Natural killer cell treated with Interleukin-12 subunit alpha and Interleukin-12 subunit beta and Interleukin-15 and Interleukin-18, amount 100 ng/mL, for 72 hours (primary cell): ENCODE results near the gene PDE3B. TPM values are rescaled to one million over a fixed set of nuclear protein-coding genes. Genes with fewer than 3 reads are reported as not detected.
"Not testable (repeated sequence)": the region's sequence is repeated elsewhere in the genome, so short reads cannot be mapped to it uniquely, and the experiment has no call there.

Experiments used
- ATAC-seq, 2 donors: fragments of 150-1000 bp; cut with Tn5 transposase in 1 of 2; sonication (Bioruptor Pico), chemical (Tn5 transposase) in 1 of 2; 2 replicates each; pipeline ENCODE4 v1.10.0; 2021
- DNase-seq: peaks from one replicate; pipeline ENCODE4 v3.0.0; 2022; ENCODE audit warnings: low spot score
- H3K27ac Mint-ChIP-seq, 2 donors: 1 replicate in 1 of 2; 2 replicates in 1 of 2; pipeline ENCODE4 v1.8.0; 2022; ENCODE audit warnings: mixed read lengths in 2 of 2, mild to moderate bottlenecking in 1 of 2, moderate library complexity in 1 of 2
- H3K27me3 Mint-ChIP-seq, 2 donors: 1 replicate in 1 of 2; 2 replicates in 1 of 2; pipeline ENCODE4 v1.8.0; 2022; ENCODE audit warnings: mixed read lengths in 2 of 2
- H3K36me3 Mint-ChIP-seq: one replicate; pipeline ENCODE4 v1.8.0; 2022; ENCODE audit warnings: mixed read lengths
- H3K4me1 Mint-ChIP-seq, 2 donors: 1 replicate in 1 of 2; 2 replicates in 1 of 2; pipeline ENCODE4 v1.8.0; 2022; ENCODE audit warnings: low read depth in 2 of 2, mixed read lengths in 2 of 2, mild to moderate bottlenecking in 1 of 2
- H3K4me3 Mint-ChIP-seq: one replicate; pipeline ENCODE4 v1.8.0; 2022; ENCODE audit warnings: mixed read lengths
- H3K9me3 Mint-ChIP-seq: 2 replicates; pipeline ENCODE4 v1.8.0; 2022; ENCODE audit warnings: mixed read lengths
- total RNA-seq, 2 donors: library from RNA; stranded (reverse); gene quantifications; one replicate each; pipeline ENCODE4 v1.2.3, GENCODE V29; 2022

The PDE3B gene
- total RNA-seq, 2 donors from 2014 or later, result 17.7 to 56.8 TPM

DNA sequence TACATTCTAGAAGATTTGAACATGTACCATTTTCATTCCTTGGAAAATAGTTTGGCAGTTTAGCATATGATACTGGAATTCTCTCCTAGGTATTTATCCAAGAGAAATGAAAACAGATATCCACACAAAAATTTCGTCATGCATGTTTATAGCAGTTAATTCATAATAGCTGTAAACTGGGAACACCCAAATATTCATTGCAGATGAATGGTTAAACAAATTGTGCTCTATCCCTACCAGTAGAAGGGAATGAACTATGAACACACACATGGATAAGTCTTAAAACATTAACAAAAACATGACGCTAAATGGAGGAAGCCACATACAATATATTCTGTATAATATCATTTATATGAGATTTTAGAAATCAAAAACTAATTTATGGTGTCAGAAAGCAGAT, 61.5 kb downstream of the PDE3B start:
- H3K4me1 Mint-ChIP-seq, result peaks cover 0 to 13% of the 10 kb centered on the region in 2 donors
- no peak overlapping the region for H3K4me3 Mint-ChIP-seq
- peaks cover 37% of the 10 kb centered on the region for H3K36me3 Mint-ChIP-seq
- H3K27ac Mint-ChIP-seq, result no peak overlapping the region
- H3K27me3 Mint-ChIP-seq, result peaks cover 0 to 6% of the 10 kb centered on the region in 2 donors
- no peak for ATAC-seq
- no peak for DNase-seq
- peaks cover 13% of the 10 kb centered on the region for H3K9me3 Mint-ChIP-seq

- H3K4me1 Mint-ChIP-seq, result peaks cover 12 to 16% of the 10 kb centered on the region in 2 donors
- H3K27me3 Mint-ChIP-seq, result no peaks in the 10 kb centered on the region
- peak in 1 of 2 donors; percentile 68 for ATAC-seq
- no peak for DNase-seq
- peaks cover under 1% of the 10 kb centered on the region for H3K36me3 Mint-ChIP-seq
- H3K9me3 Mint-ChIP-seq, result no peaks in the 10 kb centered on the region
- H3K4me3 Mint-ChIP-seq, result peak overlapping the region; percentile 33
- peak overlapping the region; percentile 5 to 33 for H3K27ac Mint-ChIP-seq
These were observed 70.1 kb downstream of the PDE3B start for GRCh38 chr11:14713496-14714244.

GRCh38 chr11:14715669-14716068, 72.1 kb downstream of the PDE3B start:
- not testable (repeated sequence) for H3K27me3 Mint-ChIP-seq, H3K4me3 Mint-ChIP-seq, DNase-seq, ATAC-seq, H3K27ac Mint-ChIP-seq, H3K9me3 Mint-ChIP-seq, H3K36me3 Mint-ChIP-seq
- H3K4me1 Mint-ChIP-seq, result peaks cover 12 to 16% of the 10 kb centered on the region in 2 donors

DNA sequence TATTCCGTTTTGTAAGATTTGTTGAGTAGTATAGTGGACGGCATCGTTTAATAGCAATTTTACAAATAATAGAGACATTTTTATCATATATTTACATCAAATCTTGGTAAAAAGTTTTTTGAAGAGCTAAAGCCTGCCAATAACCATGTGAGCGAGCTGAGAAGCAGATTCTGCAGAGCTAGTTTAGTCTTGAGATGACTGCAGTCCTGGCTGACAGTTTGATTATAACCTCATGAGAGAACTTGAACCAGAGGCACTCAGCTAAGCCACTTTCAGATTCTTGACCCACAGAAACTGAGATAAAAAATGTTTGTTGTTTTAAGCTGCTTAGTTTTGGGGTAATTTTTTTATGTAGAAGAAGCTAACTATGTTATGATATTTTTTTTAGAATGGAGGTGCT, 78.9 kb downstream of the PDE3B start:
- ATAC-seq (no peak), DNase-seq (no peak)
- Mint-ChIP-seq H3K4me3 (no peak overlapping the region), H3K27ac (no peak overlapping the region), H3K27me3 (peaks cover 0 to 6% of the 10 kb centered on the region in 2 donors), H3K36me3 (no peaks in the 10 kb centered on the region), H3K4me1 (peaks cover 7 to 17% of the 10 kb centered on the region in 2 donors), H3K9me3 (no peaks in the 10 kb centered on the region)

DNA sequence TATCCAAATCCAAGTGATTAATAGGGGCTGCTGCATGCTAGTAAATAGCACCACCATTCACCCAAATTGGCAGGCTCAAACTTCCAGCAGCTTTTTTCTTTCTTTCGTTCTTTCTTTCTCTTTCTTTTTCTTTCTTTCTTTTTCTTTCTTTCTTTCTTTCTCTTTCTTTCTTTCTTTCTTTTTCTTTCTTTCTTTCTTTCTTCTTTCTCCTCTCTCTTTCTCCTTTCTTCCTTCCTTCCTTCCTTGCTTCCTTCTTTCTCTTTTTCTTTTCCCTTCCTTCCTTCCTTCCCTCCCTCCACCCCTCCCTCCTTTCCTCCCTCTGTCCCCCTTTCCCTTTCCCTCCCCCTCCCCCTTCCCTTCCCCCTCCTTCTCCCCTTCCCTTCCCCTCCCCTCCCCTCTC, 81.5 kb downstream of the PDE3B start:
- H3K27me3 Mint-ChIP-seq, result peaks cover 0 to 8% of the 10 kb centered on the region in 2 donors
- no peak for DNase-seq
- H3K36me3 Mint-ChIP-seq, result no peaks in the 10 kb centered on the region
- H3K9me3 Mint-ChIP-seq, result no peaks in the 10 kb centered on the region
- no peak overlapping the region for H3K4me3 Mint-ChIP-seq
- no peak for ATAC-seq
- peaks cover 9 to 26% of the 10 kb centered on the region in 2 donors for H3K4me1 Mint-ChIP-seq
- H3K27ac Mint-ChIP-seq, result no peak overlapping the region

- Mint-ChIP-seq H3K4me1 (peaks cover 9 to 26% of the 10 kb centered on the region in 2 donors), H3K27me3 (peaks cover 0 to 9% of the 10 kb centered on the region in 2 donors), H3K36me3 (no peaks in the 10 kb centered on the region), H3K27ac (no peak overlapping the region), H3K4me3 (no peak overlapping the region), H3K9me3 (no peaks in the 10 kb centered on the region)
- ATAC-seq, result no peak
- DNase-seq, result no peak
These were observed 83.6 kb downstream of the PDE3B start for GRCh38 chr11:14727215-14727614.

DNA sequence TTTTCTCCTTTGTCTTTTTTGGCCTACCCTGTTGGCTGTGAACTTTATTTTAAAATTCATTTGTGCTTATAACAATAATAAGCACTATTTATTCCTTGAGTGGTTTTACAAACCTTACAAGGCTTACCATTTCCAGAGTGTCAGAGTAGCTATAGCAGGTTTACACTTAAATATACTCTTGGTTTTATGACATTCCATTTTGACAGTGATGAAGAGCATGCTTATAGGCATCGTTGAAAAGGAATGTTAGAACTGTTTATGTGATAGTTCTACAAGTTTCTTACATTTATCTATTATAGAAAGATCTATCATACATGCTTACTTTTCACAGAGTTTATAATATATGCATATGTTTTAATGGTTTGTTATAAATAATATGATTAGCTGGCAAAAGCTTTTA, 84.1 kb downstream of the PDE3B start:
- H3K36me3 Mint-ChIP-seq, result no peaks in the 10 kb centered on the region
- DNase-seq (no peak), ATAC-seq (no peak)
- peaks cover 0 to 9% of the 10 kb centered on the region in 2 donors for H3K27me3 Mint-ChIP-seq
- H3K4me3 Mint-ChIP-seq, result no peak overlapping the region
- no peaks in the 10 kb centered on the region for H3K9me3 Mint-ChIP-seq
- no peak overlapping the region for H3K27ac Mint-ChIP-seq
- peaks cover 9 to 26% of the 10 kb centered on the region in 2 donors for H3K4me1 Mint-ChIP-seq

DNA sequence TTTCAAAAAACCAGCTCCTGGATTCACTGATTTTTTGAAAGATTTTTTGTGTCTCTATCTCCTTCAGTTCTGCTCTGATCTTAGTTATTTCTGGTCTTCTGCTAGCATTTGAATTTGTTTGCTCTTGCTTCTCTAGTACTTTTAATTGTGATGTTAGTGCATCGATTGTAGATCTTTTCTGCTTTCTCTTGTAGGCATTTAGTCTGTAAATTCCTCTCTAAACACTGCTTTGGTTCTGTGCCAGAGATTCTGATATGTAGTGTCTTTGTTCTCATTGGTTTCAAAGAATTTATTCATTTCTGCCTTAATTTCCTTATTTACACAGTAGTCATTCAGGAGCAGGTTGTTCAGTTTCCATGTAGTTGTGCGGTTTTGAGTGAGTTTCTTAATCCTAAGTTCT, 96.9 kb downstream of the PDE3B start:
- not testable (repeated sequence) for ATAC-seq, H3K4me3 Mint-ChIP-seq, H3K27me3 Mint-ChIP-seq, DNase-seq, H3K27ac Mint-ChIP-seq, H3K9me3 Mint-ChIP-seq
- H3K4me1 Mint-ChIP-seq, result peaks cover 7 to 34% of the 10 kb centered on the region in 2 donors
- H3K36me3 Mint-ChIP-seq, result peaks cover 46% of the 10 kb centered on the region

DNA sequence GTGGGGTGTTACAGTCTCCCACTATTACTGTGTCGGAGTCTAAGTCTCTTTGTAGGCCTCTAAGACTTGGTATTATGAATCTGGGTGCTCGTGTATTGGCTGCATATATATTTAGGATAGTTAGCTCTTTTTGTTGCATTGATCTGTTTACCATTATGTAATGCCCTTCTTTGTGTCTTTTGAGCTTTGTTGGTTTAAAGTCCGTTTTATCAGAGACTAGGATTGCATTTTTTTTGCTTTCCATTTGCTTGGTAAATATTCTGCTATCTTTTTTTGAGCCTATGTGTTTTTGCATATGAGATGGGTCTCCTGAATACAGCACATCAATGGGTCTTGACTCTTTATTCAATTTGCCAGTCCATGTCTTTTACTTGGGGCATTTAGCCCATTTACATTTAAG, 97.6 kb downstream of the PDE3B start:
- Mint-ChIP-seq H3K4me1 (peaks cover 7 to 27% of the 10 kb centered on the region in 2 donors), H3K9me3 (peaks cover 2% of the 10 kb centered on the region), H3K4me3 (no peak overlapping the region), H3K27me3 (peaks cover 0 to 3% of the 10 kb centered on the region in 2 donors), H3K27ac (no peak overlapping the region), H3K36me3 (peaks cover 39% of the 10 kb centered on the region)
- ATAC-seq (no peak), DNase-seq (no peak)

- Mint-ChIP-seq H3K27me3 (peaks cover 0 to 3% of the 10 kb centered on the region in 2 donors), H3K4me3 (no peak overlapping the region), H3K36me3 (peaks cover 37% of the 10 kb centered on the region), H3K9me3 (peaks cover 2% of the 10 kb centered on the region), H3K4me1 (peaks cover 7 to 33% of the 10 kb centered on the region in 2 donors), H3K27ac (no peak overlapping the region)
- DNase-seq (no peak), ATAC-seq (no peak)
These were observed 99.4 kb downstream of the PDE3B start for GRCh38 chr11:14742849-14743559.

- not testable (repeated sequence) for H3K27ac Mint-ChIP-seq, ATAC-seq, H3K9me3 Mint-ChIP-seq, H3K4me3 Mint-ChIP-seq, H3K27me3 Mint-ChIP-seq, DNase-seq
- peaks cover 7 to 33% of the 10 kb centered on the region in 2 donors for H3K4me1 Mint-ChIP-seq
- peaks cover 31% of the 10 kb centered on the region for H3K36me3 Mint-ChIP-seq
These were observed 100.1 kb downstream of the PDE3B start for GRCh38 chr11:14743667-14744066.

DNA sequence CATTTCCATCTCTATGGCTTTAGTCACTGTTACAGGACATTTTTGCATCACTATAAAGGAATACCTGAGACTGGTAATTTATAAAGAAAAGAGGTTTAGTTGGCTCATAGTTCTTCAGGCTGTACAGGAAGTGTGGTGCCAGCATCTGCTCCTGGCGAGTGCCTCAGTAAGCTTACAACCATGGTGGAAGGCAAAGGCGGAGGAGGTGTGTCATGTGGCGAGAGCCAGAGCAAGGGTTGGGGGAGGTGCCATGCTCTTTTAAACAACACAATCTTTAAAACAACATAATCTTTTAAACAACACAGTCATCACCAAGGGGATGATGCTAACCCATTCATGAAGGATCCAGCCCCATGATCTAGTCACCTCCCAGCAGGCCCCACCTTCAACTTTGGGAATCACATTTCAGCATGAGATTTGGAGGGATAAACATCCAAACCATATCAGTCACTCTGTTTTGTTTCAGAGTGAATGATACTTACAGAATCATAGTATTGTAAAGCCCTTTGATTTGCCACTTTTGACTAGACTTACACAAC, 103.3 kb downstream of the PDE3B start:
- no peak for ATAC-seq
- Mint-ChIP-seq H3K9me3 (no peaks in the 10 kb centered on the region), H3K4me1 (peaks cover 10 to 29% of the 10 kb centered on the region in 2 donors), H3K27ac (peak overlapping the region in 1 of 2 donors; percentile 16), H3K36me3 (peaks cover 5% of the 10 kb centered on the region), H3K4me3 (no peak overlapping the region), H3K27me3 (peaks cover 0 to 3% of the 10 kb centered on the region in 2 donors)
- DNase-seq, result no peak

- no peak for ATAC-seq
These were observed 104.5 kb downstream of the PDE3B start for GRCh38 chr11:14748090-14748489.

GRCh38 chr11:14750911-14751310, 107.3 kb downstream of the PDE3B start:
- Mint-ChIP-seq H3K27ac (no peak overlapping the region), H3K4me1 (peaks cover 6 to 29% of the 10 kb centered on the region in 2 donors), H3K4me3 (no peak overlapping the region), H3K27me3 (no peaks in the 10 kb centered on the region), H3K9me3 (no peaks in the 10 kb centered on the region), H3K36me3 (no peaks in the 10 kb centered on the region)
- no peak for ATAC-seq
- DNase-seq, result no peak

More at GRCh38 chr11:14748090-14748489, 104.5 kb downstream of the PDE3B start:
- peaks cover 10 to 33% of the 10 kb centered on the region in 2 donors for H3K4me1 Mint-ChIP-seq
- no peak overlapping the region for H3K4me3 Mint-ChIP-seq
- H3K27me3 Mint-ChIP-seq, result no peaks in the 10 kb centered on the region
- no peaks in the 10 kb centered on the region for H3K9me3 Mint-ChIP-seq
- no peak overlapping the region for H3K27ac Mint-ChIP-seq
- no peaks in the 10 kb centered on the region for H3K36me3 Mint-ChIP-seq
- DNase-seq, result no peak
